ENCODE measurements around the gene PHKA1.

DNA sequence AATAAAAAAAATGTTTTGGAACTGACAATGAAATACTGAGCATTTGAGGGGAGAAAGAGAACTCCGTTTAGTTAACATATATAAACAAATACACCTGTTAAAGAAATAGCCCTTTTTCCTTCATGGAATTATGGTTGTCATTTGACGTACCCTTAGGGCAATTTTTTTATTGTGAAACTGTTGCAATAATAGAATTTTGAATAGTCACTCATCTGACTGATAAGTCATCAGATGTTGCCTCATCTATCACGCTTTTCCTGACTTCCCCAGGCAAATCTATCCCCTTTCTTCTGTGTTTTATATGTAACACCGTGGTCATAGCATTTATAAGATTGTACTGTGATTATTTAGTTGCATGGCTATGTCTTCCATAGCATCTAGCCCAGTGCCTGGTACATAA, 72.5 kb downstream of the PHKA1 start:
- TF ChIP-seq, protein P1, sequence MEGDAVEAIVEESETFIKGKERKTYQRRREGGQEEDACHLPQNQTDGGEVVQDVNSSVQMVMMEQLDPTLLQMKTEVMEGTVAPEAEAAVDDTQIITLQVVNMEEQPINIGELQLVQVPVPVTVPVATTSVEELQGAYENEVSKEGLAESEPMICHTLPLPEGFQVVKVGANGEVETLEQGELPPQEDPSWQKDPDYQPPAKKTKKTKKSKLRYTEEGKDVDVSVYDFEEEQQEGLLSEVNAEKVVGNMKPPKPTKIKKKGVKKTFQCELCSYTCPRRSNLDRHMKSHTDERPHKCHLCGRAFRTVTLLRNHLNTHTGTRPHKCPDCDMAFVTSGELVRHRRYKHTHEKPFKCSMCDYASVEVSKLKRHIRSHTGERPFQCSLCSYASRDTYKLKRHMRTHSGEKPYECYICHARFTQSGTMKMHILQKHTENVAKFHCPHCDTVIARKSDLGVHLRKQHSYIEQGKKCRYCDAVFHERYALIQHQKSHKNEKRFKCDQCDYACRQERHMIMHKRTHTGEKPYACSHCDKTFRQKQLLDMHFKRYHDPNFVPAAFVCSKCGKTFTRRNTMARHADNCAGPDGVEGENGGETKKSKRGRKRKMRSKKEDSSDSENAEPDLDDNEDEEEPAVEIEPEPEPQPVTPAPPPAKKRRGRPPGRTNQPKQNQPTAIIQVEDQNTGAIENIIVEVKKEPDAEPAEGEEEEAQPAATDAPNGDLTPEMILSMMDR (IDR thresholded peaks at IDR 0.05; ENCODE audit: low read depth, low read length, missing input control), result no peak
- TF ChIP-seq TAF1 (conservative IDR thresholded peaks at IDR 0.05) (no peak), RXRA (IDR thresholded peaks at IDR 0.05) (no peak), FOXA1 (IDR thresholded peaks at IDR 0.05) (no peak), RAD21 (IDR thresholded peaks at IDR 0.05) (no peak), GABPA (IDR thresholded peaks at IDR 0.05 in 1 of 2, conservative IDR thresholded peaks at IDR 0.05 in 1 of 2) (no peak)
- TF ChIP-seq, protein P2, sequence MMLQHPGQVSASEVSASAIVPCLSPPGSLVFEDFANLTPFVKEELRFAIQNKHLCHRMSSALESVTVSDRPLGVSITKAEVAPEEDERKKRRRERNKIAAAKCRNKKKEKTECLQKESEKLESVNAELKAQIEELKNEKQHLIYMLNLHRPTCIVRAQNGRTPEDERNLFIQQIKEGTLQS (IDR thresholded peaks at IDR 0.05), result no peak
- TF ChIP-seq, protein P3, sequence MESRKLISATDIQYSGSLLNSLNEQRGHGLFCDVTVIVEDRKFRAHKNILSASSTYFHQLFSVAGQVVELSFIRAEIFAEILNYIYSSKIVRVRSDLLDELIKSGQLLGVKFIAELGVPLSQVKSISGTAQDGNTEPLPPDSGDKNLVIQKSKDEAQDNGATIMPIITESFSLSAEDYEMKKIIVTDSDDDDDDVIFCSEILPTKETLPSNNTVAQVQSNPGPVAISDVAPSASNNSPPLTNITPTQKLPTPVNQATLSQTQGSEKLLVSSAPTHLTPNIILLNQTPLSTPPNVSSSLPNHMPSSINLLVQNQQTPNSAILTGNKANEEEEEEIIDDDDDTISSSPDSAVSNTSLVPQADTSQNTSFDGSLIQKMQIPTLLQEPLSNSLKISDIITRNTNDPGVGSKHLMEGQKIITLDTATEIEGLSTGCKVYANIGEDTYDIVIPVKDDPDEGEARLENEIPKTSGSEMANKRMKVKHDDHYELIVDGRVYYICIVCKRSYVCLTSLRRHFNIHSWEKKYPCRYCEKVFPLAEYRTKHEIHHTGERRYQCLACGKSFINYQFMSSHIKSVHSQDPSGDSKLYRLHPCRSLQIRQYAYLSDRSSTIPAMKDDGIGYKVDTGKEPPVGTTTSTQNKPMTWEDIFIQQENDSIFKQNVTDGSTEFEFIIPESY (IDR thresholded peaks at IDR 0.05), result no peak
- TF ChIP-seq, protein P4, sequence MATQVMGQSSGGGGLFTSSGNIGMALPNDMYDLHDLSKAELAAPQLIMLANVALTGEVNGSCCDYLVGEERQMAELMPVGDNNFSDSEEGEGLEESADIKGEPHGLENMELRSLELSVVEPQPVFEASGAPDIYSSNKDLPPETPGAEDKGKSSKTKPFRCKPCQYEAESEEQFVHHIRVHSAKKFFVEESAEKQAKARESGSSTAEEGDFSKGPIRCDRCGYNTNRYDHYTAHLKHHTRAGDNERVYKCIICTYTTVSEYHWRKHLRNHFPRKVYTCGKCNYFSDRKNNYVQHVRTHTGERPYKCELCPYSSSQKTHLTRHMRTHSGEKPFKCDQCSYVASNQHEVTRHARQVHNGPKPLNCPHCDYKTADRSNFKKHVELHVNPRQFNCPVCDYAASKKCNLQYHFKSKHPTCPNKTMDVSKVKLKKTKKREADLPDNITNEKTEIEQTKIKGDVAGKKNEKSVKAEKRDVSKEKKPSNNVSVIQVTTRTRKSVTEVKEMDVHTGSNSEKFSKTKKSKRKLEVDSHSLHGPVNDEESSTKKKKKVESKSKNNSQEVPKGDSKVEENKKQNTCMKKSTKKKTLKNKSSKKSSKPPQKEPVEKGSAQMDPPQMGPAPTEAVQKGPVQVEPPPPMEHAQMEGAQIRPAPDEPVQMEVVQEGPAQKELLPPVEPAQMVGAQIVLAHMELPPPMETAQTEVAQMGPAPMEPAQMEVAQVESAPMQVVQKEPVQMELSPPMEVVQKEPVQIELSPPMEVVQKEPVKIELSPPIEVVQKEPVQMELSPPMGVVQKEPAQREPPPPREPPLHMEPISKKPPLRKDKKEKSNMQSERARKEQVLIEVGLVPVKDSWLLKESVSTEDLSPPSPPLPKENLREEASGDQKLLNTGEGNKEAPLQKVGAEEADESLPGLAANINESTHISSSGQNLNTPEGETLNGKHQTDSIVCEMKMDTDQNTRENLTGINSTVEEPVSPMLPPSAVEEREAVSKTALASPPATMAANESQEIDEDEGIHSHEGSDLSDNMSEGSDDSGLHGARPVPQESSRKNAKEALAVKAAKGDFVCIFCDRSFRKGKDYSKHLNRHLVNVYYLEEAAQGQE (IDR thresholded peaks at IDR 0.05), result no peak
- TF ChIP-seq, protein P5, sequence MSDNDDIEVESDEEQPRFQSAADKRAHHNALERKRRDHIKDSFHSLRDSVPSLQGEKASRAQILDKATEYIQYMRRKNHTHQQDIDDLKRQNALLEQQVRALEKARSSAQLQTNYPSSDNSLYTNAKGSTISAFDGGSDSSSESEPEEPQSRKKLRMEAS (IDR thresholded peaks at IDR 0.05), result no peak

Measured in liver (tissue), 3 donors.